A549 (cell line): ENCODE measurements around the gene ISG15.

Experiments used
- CHD4 ChIP-seq: fragments of 200-600 bp; sonication (generic); IDR thresholded peaks from 2 replicates; pipeline ENCODE4 v1.6.1; 2016; ENCODE audit warnings: antibody characterized with exemption, mild to moderate bottlenecking, borderline replicate concordance
- POLR2A ChIP-seq: IDR thresholded peaks from 2 replicates; pipeline ENCODE4 v1.6.1; 2012; ENCODE audit warnings: mild to moderate bottlenecking, low read length
- RCOR1 ChIP-seq: fragments of 150-350 bp; IDR thresholded peaks from 2 replicates; pipeline ENCODE4 v1.6.1; 2014; ENCODE audit warnings: antibody characterized with exemption, low read length, low read depth
- ZFP36 ChIP-seq: fragments of 450-650 bp; IDR thresholded peaks from 2 replicates; pipeline ENCODE4 v1.6.1; 2014; ENCODE audit warnings: borderline replicate concordance; ENCODE audit not compliant: partially characterized antibody

GRCh38 chr1:1023700-1024099 lies 10.4 kb downstream of the ISG15 start:
- TF ChIP-seq CHD4 (no peak), POLR2A (no peak), RCOR1 (no peak), ZFP36 (no peak)
